GOT3 (cell line): ENCODE data around the gene WASF1.
"Not testable (repeated sequence)": the region's sequence is repeated elsewhere in the genome, so short reads cannot be mapped to it uniquely, and the experiment has no call there.

Source experiments
- DNase-seq: peaks from one replicate; lab custom pipeline; 2025; ENCODE audit warnings: mixed read lengths; lab: John Stamatoyannopoulos, UW

The WASF1 gene

GRCh38 chr6:110089323-110089722 lies 90.1 kb downstream of the WASF1 start:
- no peak for DNase-seq

GRCh38 chr6:110085285-110085684 lies 94.2 kb downstream of the WASF1 start:
- DNase-seq, result no peak

GRCh38 chr6:110083875-110084585 lies 95.4 kb downstream of the WASF1 start:
- DNase-seq, result no peak

- DNase-seq, result no peak
These were observed 104.1 kb downstream of the WASF1 start for GRCh38 chr6:110075406-110075805.

- not testable (repeated sequence) for DNase-seq
These were observed 106.0 kb downstream of the WASF1 start for GRCh38 chr6:110073474-110073873.

DNA sequence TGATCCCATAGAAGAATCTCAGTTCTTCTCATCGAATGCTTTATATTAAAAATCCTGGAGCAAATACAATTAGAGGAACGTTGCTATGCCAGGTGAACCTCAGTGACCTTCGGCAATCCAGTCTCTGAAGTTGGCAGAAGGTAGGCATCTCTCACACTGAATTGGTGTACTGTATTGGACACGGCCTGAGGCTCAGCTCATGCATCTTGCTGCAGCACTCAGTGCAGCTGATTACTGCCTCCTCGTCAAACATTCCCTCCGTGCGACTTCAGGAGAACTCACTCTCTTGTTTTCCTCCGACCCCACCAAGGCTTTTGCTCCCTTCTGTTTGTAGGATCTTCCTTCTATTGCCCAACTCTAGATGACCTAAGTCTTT lies 110.9 kb downstream of the WASF1 start:
- no peak for DNase-seq

DNA sequence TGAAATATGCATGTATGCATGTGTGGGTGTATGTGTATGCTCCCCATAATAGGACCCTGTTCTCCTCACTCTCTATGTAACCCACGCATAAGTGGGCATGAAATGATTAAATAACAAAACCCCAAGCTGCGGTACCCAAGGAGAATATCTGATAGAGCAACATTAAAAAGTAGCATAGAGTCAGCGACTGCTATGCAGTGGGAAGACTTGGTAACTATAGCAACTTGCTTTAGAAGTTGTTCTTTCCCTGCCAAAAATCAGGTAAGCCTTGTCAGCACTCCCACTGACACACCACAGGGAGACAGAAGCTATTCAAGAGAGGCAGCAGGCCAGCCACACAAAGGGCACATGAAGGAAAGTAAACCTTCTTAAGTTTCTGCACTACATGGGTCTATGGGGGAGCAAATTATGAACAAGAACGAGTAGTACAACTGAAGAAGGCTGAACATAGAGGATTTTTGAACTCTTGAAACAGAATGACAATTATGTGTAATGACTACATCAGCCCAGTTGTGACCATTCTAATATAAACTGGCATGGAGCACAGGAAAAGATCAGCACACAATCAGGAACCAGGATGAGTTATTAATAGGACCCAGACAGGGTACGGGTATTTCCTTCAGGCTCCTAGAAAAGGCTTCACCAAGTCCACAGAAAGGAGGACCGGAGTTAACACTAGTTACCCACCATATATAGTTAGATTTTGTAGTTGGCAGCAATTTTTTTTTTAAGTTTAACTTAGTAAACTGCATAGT lies 111.5 kb downstream of the WASF1 start:
- no peak for DNase-seq

DNA sequence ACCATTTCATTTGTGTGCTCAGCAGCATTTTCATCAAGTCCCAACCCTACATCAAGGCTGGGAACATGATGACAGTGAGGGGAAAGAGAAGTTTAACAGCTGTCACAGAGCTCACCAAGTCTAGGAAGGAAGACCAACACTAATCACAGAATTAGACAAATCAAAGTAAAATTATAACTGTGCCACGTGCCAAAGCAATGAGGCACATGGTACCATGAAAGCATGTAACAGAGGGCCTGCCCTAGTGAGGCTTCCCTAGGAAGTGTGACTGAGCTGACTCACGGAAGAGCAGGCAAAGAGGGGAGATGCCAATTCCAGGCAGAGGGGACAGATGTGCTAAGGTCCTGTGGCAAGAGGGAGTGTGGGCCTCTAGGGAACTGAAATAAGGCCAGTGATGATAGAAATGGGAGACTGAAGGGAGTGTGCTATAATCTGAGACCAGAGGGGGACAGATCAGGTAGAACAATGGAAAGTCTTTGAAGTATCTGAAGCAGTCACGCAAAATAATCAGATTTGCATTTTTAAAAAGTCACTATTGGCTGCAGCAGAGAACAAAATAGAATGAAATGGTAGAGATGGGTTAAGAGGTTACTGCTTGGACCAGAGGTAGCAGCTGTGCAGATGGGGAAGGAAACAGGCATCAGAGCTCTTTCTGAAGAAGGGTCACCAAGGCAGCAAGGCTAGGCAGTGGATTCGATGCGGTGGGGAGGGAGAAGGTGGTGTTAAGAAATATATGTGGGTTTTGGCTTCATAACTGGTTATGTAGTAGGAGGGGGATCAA lies 114.5 kb downstream of the WASF1 start:
- DNase-seq, result no peak

DNA sequence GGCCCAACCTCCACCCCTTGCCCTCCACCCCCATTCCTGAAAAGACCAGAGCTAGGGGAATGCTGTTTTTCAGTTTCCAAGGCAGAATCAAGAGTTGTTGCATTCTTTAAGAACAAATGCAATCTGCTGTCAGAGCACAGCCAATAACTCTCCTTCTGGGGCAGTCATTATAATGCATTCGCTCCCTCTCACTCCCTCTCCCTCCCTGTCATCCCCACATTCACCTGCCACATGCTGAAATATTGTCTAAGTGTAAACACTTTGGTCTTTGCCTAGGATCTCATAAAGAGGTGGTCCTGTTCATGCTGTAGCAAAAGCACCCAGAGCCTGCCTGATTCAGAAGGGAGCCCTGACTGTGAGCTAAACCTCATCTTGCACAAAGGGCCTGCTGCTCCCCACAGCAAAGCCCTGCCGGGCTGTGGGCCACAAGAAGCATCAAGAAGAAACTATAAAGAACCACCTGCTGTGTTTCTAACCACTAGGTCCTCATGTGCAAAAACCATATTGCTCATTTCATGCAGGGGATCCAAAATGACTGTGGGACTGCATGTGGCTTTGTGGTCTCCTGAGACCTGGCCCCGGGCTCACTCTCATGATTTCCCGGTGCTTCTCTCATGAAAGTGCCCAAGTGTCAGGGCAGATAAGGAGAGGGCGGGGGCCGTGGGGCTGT lies 115.7 kb downstream of the WASF1 start:
- no peak for DNase-seq

DNA sequence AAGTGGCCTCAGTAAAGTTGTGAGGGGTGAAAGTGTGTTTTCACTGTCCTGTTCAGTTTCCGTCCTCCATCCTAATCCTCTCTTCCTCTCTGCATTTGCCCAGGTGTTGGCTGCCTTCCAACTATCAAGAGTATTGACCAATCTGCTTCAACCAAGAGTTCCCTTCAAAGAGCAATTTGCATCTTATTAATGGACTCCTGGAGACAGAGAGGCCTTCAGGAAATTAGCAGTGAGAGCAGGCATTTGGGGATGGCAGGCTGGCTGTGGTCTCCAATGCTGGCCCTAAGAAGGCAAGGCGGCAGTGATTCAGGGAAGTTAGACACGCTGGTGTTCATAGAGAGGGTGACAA lies 124.1 kb downstream of the WASF1 start:
- no peak for DNase-seq

- no peak for DNase-seq
These were observed 124.6 kb downstream of the WASF1 start for GRCh38 chr6:110054664-110055386.

DNA sequence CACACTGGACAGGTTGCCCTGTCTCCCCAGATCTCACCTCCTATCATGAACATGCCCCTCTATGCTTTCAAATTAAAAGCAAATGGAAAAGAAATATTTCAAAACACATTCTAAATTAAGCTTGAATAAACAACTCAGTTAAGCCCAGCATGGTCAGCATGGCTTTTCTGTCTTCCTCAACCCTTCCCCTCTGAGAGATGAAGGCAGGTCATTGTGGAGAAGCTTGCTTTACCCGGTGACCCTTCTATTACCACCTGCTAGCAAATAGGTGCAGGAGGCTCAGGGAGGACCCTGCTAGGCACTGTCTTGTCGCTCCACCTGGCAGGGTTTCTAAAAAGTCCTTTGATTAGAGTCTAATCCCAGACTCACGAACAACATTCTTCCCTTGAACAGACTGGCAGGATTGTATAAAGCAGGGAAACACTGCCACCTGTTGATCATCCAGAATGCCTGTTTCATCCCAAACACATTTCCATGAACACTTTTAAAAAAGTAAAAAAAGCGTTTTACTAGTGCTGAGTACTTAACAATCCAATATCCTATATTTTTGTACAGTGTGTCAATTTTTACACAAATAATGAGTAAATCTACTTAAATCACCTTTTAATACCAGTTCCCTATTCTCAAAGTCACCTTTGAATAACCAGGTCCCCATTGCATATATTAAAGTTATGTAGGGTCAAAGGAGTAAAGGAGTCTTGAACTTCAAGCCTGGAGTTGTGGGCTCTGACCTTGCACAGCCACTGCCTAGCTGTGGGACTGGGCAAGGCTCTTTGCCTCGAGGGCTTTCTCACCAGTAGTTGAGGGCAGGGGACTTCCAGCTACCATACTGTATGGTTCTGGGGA lies 125.9 kb downstream of the WASF1 start:
- no peak for DNase-seq

- DNase-seq, result no peak
These were observed 129.0 kb downstream of the WASF1 start for GRCh38 chr6:110050440-110050813.
